Measurements from ENCODE around the gene ATP2A1.
"Not testable (repeated sequence)": the region's sequence is repeated elsewhere in the genome, so short reads cannot be mapped to it uniquely, and the experiment has no call there.

The ATP2A1 gene

DNA sequence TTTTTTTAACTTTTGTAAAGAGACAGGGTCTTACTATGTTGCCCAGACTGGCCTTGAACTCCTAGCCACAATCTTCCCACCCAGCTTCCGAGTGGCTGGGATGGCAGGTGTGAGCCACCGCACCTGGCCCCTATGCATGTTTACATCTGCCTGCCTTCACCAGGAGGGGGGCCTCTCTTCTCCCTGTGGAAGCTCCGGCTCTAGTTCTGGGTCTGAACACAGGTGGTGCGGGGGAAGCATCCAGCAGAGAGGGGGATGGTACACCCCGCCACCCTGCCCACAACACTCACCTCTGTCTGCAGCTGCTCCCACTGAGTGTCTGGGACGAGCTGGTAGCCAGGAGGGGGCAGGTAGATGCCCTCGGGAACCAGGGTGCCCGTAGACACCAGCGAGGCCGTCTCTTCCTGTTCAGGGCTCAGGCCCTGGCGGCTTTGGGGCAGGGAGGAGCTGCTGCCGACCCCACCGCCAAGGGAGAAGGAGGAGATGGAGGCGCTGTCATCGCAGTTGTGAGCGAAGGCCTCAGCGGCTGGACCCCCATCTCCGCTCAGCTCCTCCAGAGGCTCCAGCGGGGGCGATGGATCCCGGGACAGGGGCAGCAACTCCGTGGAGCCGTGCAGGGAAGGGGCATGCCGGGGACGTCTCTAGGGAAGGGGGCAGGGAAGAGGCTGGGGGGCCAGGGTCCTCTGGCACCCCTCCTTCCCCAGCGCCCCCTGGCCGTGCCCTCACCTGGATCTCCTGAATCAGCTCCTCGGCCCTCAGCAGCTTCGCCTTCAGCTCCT lies 35.8 kb downstream of the ATP2A1 start:
- no peak for DNase-seq

DNA sequence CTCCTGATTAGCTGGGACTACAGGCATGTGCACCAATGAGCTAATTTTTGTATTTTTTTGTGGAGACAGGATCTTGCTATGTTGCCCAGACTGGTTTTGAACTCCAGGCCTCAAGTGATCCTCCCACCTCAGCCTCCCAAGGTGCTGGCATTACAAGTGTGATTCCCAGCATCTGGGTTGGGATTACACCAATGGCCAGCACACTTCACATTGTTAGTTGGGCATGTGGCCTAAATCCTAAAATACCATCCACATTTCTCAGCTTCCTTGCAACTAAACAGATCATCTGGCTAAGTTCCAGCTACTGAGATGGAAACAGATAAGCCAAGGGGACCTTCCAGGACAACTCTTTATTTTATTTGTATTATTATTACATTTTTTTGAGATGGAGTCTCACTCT lies 36.9 kb downstream of the ATP2A1 start:
- no peak for DNase-seq

DNA sequence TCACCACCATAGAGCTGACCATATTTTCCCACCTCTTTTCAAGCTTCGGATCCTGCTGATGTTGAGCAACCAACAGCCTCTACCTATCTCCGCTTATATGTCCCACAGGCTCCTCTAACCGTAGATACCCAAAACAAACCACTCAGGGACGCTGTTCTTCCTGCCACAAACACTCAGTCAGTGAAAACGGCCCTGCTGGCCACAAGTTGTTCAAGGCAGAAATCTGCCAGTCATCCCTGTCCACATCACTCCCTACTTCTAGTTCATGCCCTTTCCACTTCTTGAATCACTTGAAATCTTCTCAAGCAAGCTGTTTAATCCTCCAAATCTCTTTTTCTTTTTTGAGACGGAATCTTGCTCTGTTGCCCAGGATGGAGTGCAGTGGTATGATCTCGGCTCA lies 38.8 kb downstream of the ATP2A1 start:
- DNase-seq = no peak

DNA sequence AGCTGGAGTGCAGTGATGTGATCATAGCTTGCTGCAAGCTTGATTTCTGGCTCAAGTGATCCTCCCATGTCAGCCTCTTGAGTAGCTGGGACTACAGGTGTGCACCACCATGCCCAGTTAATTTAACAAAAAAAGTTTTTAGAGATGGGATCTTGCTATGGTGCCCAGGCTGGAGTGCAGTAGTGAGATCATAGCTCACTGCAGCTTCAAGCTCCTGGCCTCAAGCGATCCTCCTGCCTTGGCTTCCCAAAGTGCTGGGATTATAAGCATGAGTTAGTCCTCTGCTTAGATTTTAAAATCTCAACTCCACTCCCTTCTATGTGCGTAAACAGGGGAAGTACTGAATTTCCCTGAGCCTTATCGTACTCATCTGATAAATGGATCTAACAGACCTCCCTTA lies 40.4 kb downstream of the ATP2A1 start:
- DNase-seq = no peak

DNA sequence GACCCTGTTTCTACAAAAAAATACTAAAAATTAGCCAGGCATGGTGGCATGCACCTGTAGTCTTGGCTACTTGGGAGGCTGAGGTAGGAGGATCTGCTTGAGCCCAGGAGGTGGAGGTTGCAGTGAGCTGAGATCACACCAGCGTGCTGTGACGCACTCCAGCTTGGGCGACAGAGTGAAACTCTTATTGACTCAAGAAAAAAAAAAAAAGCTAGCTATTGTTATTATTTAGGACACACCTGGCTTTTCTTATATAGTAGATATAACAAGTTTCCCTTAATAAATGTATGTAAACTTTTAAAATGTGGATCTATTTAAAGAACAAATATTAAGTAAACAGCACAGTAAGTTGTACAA lies 44.9 kb downstream of the ATP2A1 start:
- DNase-seq = no peak

DNA sequence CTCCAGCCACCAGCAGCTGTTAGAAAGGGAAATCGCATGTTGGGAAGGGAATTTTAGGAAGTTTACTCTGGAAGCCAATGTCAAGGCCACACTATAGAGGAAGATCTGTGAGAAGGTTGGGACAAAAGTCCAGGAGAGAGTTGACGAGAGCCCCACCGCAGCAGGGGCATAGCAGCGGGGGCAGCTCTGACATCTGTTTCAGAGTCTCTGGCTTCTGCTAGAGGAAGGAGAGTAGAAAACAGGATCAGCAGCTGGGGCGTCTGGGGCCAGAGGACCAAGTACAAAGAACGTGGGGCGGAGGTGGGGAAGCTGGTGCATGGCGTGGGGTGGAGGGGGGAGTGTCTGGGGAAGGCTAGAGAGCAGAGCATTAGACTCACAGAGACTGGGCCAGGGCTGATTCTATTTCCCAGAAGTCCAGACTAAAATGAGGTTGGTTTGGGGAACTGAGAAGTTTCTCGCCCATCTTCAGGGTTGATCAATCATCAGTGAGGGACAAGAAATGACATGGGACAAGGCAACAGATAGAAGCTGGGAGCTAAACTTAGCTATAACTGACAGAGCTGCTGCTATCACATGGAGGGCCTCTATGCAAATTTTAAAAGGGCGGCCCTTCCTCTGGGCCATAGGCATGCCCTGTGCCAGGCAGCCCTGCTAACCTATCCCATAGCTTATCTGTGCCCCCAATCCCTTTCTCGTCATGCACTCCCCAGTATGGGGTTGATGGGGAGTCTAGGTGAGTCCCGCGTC lies 45.5 kb downstream of the ATP2A1 start:
- DNase-seq = no peak

DNA sequence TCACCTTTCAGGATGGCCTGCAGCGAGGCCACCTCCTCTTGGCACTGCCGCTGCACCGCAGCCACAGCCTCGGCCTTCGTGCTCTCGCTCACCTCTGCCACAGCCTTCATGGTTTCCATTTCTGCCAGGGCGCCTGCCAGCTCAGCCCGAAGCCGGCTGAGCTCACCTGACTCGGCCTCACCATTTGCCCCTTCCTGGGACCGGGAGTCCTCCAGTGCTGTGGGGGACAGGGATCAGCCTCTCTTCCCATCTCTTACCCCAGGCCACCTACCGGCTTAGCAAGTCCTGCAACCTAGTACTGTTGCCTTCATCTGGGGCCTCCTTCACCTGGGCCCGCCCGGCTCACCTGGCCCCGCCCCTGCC lies 46.1 kb downstream of the ATP2A1 start:
- no peak for DNase-seq

DNA sequence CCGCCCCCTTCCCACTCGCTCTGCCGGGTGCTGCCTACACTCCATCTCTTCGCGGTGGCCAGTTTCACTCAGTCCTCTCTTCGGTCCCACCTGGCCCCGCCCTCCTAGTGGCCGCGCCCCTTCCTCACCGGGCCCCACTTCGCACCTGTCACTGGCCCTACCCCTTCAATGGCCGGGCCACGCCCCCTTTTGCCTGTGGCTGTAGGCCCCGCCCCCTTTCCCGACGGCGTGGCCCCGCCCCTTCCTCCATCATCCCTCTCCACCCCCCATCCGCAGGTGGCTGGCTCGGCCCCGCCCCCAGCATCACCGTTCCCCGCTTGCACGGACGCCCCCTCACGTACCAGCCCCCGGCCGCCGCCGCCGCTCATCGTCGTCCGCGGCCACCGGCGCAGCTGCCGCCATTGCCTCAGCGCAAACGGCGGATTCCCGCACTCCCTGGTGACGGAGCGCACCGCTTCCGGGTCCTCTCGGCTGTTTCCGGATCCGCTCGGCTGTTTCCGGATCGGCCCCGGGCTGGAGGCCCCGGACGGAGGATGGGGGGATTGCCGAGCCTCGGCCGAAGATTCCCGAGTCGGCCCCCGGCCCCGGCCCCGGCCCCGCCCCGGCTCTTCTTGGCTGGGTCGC lies 46.6 kb downstream of the ATP2A1 start, which contains the start of gene RABEP2:
Gene RABEP2, minus strand, starts transcription at position 477 of the 624 bp plus-strand sequence. Its CDS starts 75 bp downstream, at position 402.
- DNase-seq = peak; percentile 97

DNA sequence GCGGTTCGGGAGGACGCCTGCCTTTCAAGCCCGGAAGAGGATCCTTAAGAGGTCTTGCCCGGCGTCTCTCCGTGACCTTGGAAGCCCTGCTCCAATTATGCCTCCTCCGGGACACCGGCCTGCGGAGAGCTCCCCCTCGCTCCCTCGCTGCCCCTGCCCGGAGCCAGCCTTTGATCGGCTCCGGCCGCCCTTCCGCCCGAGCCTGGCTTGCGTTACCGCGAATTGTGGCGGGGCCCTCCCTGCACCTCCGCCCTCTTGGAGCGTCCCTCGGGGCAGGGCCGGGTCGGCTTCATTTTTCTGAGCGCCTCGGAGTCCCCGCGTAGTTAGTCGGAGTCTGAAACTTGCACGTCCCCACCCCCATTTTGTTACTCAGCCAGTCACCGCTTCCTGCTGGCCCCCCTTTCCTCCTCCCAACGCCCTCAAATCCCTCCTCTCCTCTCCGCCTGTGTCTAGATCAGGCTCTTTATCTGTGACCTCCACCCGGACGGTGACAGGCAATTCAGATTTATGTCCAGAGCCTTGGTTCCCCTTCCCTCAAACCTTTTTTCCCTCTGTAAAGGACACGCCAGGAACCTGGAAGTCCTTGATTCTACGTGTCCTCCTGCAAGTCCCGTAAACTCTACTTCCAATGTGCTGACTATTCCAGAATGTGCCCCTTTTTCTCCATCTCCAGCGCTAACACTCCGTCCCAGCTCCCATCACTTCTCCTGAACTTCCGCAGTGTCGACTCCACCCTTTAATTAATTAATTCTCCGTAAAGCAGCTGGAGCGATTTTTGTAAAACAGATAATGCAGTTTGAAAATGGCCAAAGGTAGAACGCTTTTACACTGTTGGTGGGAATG lies 47.3 kb downstream of the ATP2A1 start:
- peak; percentile 81 for DNase-seq

DNA sequence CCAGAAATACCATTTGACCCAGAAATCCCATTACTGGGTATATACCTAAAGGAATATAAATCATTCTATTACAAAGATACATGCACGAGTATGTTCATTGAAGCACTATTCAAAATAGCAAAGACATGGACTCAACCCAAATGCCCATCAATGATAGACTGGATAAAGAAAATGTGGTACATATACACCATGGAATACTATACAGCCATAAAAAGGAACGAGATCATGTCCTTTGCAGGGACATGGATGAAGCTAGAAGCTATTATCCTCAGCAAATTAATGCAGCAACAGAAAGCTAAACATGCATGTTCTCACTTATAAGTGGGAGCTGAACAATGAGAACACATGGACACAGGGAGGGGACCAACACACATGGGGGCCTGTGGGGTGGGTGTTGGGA lies 48.0 kb downstream of the ATP2A1 start:
- not testable (repeated sequence) for DNase-seq

DNA sequence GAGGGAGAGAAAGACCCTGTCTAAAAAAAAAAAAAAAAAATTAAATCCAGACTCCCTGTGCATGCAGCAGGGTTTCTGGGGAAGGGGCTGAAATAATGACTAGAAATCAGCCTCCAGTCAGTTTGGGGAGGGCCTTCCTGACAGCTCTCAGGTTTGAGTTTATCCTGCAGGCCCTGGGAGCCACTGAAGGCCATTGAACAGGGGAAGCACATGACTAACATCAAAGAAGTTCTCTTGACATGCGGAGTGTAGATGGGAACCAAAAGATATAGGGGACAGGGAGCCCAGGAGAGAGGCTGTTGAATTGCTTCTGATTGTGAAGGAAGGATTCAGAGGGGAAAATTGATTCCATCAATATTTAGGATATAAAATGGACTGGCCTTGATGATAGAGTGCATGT lies 49.5 kb downstream of the ATP2A1 start:
- DNase-seq = no peak

DNA sequence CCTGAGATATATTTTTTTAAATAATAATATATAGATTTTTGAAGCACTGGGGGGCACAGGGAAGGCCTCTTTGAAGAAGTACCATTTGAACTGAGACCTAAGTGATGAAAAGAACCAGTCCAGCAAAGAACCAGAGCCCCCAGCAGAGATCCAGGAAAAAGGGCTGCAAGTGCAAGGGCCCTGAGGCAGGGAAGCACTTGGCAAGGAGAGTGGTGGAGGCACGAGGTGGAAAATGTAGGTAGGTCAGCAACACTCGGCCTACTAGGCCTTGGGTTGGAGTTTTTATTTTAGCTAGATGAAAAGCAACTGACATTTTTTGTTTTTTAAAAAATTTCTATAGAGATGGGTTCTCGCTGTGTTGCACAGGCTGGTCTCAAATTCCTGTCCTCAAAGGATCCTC lies 51.9 kb downstream of the ATP2A1 start:
- no peak for DNase-seq

DNA sequence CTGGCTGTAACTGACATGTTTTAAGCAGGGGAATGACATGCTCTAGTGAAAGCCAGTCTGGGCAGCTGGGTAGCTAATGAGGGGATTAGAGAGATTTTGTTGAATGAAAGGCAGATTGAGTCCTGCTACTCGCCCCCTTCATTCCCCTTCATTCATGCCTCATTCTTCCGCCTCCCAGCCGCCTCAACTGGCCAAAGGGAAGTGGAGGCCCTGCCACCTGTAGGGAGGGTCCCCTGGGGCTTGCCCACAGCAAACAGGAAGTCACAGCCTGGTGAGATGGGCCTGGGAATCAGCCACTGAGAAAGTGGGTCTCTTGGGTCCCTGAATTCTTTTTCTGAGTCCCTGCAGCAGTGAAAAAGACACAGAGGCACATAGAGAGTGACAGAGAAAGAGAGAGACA lies 52.4 kb downstream of the ATP2A1 start:
- DNase-seq = no peak

DNA sequence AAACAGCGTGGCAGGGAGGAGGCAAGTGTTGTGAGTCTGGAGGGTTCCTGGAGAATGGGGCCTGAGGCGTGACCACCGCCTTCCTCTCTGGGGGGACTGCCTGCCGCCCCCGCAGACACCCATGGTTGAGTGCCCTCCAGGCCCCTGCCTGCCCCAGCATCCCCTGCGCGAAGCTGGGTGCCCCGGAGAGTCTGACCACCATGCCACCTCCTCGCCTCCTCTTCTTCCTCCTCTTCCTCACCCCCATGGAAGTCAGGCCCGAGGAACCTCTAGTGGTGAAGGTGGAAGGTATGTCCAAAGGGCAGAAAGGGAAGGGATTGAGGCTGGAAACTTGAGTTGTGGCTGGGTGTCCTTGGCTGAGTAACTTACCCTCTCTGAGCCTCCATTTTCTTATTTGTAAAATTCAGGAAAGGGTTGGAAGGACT lies 53.5 kb downstream of the ATP2A1 start, which contains the start of gene CD19:
Gene CD19, plus strand, starts transcription at position 171 of the 425 bp plus-strand sequence. Its CDS starts 30 bp downstream, at position 201.
- DNase-seq = no peak

DNA sequence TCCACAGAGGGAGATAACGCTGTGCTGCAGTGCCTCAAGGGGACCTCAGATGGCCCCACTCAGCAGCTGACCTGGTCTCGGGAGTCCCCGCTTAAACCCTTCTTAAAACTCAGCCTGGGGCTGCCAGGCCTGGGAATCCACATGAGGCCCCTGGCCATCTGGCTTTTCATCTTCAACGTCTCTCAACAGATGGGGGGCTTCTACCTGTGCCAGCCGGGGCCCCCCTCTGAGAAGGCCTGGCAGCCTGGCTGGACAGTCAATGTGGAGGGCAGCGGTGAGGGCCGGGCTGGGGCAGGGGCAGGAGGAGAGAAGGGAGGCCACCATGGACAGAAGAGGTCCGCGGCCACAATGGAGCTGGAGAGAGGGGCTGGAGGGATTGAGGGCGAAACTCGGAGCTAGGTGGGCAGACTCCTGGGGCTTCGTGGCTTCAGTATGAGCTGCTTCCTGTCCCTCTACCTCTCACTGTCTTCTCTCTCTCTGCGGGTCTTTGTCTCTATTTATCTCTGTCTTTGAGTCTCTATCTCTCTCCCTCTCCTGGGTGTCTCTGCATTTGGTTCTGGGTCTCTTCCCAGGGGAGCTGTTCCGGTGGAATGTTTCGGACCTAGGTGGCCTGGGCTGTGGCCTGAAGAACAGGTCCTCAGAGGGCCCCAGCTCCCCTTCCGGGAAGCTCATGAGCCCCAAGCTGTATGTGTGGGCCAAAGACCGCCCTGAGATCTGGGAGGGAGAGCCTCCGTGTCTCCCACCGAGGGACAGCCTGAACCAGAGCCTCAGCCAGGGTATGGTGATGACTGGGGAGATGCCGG lies 54.3 kb downstream of the ATP2A1 start:
- no peak for DNase-seq

DNA sequence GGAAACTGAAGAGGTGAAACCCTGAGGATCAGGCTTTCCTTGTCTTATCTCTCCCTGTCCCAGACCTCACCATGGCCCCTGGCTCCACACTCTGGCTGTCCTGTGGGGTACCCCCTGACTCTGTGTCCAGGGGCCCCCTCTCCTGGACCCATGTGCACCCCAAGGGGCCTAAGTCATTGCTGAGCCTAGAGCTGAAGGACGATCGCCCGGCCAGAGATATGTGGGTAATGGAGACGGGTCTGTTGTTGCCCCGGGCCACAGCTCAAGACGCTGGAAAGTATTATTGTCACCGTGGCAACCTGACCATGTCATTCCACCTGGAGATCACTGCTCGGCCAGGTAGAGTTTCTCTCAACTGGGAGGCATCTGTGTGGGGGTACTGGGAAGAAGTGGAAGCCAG lies 54.9 kb downstream of the ATP2A1 start:
- no peak for DNase-seq

DNA sequence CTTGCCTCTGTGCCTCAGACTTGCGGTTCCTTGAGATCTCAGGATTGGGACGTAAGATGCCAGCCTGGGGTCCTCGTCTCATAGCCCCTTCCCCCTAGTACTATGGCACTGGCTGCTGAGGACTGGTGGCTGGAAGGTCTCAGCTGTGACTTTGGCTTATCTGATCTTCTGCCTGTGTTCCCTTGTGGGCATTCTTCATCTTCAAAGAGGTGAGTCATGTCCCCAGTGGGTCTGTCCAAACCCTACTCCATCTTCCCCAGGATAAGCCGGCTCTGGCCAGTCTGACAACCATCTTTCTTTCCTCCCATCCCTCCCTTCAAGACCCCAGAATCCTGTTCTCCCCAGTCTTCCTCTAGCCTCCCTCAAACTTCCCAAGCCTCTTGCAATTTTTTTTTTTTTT lies 57.1 kb downstream of the ATP2A1 start:
- no peak for DNase-seq

DNA sequence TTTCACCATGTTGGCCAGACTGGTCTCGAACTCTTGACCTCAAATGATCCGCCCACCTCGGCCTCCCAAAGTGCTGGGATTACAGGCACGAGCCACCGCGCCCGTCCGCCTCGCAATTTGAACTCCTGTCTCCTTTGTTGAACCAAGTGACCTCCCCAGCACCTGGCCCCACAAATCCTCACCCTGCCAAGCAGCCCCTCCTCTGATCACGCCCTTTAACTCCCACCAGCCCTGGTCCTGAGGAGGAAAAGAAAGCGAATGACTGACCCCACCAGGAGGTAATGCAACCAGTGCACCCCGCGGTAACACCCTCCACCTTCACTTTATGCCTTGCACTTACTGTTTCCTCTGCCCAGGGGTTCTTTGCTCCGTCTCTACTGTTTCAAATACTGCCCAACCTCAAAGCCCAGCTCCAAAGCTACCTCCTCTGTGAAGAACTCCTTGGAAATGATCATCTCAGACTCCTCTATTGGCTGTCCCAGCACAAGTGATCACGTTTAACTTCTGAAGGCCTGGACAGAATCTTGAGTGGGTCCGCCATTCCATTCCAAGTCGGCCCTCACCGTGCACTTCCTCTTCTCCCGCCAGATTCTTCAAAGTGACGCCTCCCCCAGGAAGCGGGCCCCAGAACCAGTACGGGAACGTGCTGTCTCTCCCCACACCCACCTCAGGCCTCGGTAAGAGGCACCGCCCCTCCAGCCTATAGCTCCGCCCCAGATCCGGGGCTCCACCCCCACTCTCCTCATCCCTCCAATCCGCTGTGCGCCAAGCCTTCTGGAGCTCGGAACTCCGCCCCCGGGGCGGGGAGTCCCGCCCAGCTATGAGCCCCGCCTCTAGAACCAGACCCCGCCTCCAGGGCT lies 57.9 kb downstream of the ATP2A1 start:
- peak; percentile 87 for DNase-seq

DNA sequence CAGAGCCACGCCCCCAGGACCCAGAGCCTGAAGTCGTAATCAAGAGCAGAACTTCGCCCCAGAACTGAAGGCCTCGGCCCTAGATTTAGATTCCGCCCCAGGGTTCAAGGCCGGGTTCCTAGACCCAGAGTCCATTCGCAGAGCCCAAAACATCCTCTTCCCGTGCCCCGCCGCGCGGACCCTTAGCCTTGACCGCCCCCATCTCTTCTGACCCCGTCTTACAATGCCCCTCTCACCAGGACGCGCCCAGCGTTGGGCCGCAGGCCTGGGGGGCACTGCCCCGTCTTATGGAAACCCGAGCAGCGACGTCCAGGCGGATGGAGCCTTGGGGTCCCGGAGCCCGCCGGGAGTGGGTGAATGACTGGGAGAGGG lies 58.5 kb downstream of the ATP2A1 start:
- no peak for DNase-seq

DNA sequence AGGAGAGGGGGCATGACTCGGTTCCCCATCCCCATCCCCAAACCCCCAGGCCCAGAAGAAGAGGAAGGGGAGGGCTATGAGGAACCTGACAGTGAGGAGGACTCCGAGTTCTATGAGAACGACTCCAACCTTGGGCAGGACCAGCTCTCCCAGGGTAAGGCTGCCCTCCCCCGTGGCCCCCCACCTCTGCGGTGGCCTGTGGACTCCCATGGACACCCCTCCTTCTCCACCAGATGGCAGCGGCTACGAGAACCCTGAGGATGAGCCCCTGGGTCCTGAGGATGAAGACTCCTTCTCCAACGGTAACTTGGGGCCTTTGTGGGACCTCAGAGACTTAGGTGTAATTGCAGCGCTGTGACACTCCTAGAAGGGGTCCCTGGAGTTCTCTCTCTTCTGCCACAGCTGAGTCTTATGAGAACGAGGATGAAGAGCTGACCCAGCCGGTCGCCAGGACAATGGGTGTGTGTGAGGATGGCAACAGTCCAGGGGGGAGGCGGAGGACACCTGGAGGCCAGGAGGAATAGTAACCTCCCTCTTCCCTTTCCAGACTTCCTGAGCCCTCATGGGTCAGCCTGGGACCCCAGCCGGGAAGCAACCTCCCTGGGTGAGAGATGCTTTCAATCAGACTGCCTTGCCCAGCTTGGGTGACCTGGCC lies 59.1 kb downstream of the ATP2A1 start:
- no peak for DNase-seq

DNA sequence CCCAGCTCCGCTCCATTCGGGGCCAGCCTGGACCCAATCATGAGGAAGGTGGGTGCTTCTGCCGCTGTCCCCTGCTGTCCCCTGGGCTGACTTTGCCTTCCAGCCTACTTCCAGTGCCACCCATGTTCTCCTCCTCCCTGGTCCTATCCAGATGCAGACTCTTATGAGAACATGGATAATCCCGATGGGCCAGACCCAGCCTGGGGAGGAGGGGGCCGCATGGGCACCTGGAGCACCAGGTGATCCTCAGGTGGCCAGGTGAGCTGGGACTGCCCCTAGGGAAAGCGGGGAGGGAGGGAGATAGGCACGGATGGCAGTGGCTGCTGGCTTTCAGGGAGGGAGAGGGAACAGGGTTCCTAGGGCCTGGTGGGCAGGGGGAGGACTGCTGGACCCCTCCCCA lies 60.4 kb downstream of the ATP2A1 start:
- DNase-seq = no peak

All from activated CD4-positive, alpha-beta T cell treated with anti-CD3 and anti-CD28 coated beads, Interleukin-10, Interleukin-2, amounts not matched to agents 100 ng/mL and 50 ng/mL, durations not matched to agents 16 hours and 8 hours (primary cell).